SK-N-SH treated with all-trans-retinoic acid at 6 μM for 48 hours (cell line): ENCODE results near the gene PRSS38.

Source experiments
- ARNTL ChIP-seq: fragments of 450-650 bp; formaldehyde crosslinking; IDR thresholded peaks from 2 replicates; pipeline ENCODE4 v1.5.0; 2020; ENCODE audit warnings: low read depth, mild to moderate bottlenecking, moderate library complexity, borderline replicate concordance
- BACH2 ChIP-seq: fragments of 250-450 bp; sonication (Bioruptor Pico); IDR thresholded peaks from 2 replicates; pipeline ENCODE4 v1.9.0; 2021; ENCODE audit warnings: mild to moderate bottlenecking, borderline replicate concordance
- OSR1 ChIP-seq: fragments of 250-450 bp; sonication (Bioruptor Pico); IDR thresholded peaks from 2 replicates; pipeline ENCODE4 v1.8.0; 2022; ENCODE audit warnings: moderate library complexity, mild to moderate bottlenecking, inconsistent platforms
- TOX ChIP-seq: fragments of 250-450 bp; sonication (Bioruptor Pico); IDR thresholded peaks from 2 replicates; pipeline ENCODE4 v1.8.0; 2021; ENCODE audit warnings: mild to moderate bottlenecking, moderate library complexity, borderline replicate concordance
- ZC3H10 ChIP-seq: fragments of 250-450 bp; sonication (Bioruptor Pico); IDR thresholded peaks from 2 replicates; pipeline ENCODE4 v1.5.1; 2021; ENCODE audit warnings: mild to moderate bottlenecking, moderate library complexity
- ZFP30 ChIP-seq: fragments of 450-650 bp; formaldehyde crosslinking; IDR thresholded peaks from 2 replicates; pipeline ENCODE4 v1.5.0; 2022; ENCODE audit warnings: mild to moderate bottlenecking, moderate library complexity
- ZNF565 ChIP-seq: fragments of 450-650 bp; formaldehyde crosslinking; conservative IDR thresholded peaks from 2 replicates; pipeline ENCODE4 v1.5.0; 2020; ENCODE audit warnings: low read depth, mild to moderate bottlenecking, moderate library complexity
- ZNF70 ChIP-seq: fragments of 450-650 bp; formaldehyde crosslinking; IDR thresholded peaks from 2 replicates; pipeline ENCODE4 v1.5.0; 2020; ENCODE audit warnings: mild to moderate bottlenecking, moderate library complexity
- TF ChIP-seq, protein P1 (sequence below): fragments of 250-450 bp; sonication (Bioruptor Pico); IDR thresholded peaks from 2 replicates; pipeline ENCODE4 v1.8.0; 2021; ENCODE audit warnings: low read depth, mild to moderate bottlenecking, moderate library complexity, borderline replicate concordance
- TF ChIP-seq, protein P2 (sequence below): fragments of 250-450 bp; sonication (Bioruptor Pico); IDR thresholded peaks from 2 replicates; pipeline ENCODE4 v1.8.0; 2020; ENCODE audit warnings: mild to moderate bottlenecking, moderate library complexity, borderline replicate concordance
- TF ChIP-seq, protein P3 (sequence below): fragments of 250-450 bp; sonication (Bioruptor Pico); IDR thresholded peaks from 2 replicates; pipeline ENCODE4 v1.5.0; 2020; ENCODE audit warnings: mild to moderate bottlenecking, moderate library complexity
- TF ChIP-seq, protein P4 (sequence below): fragments of 250-450 bp; sonication (Bioruptor Pico); IDR thresholded peaks from 2 replicates; pipeline ENCODE4 v1.5.1; 2021; ENCODE audit warnings: mild to moderate bottlenecking, moderate library complexity

DNA sequence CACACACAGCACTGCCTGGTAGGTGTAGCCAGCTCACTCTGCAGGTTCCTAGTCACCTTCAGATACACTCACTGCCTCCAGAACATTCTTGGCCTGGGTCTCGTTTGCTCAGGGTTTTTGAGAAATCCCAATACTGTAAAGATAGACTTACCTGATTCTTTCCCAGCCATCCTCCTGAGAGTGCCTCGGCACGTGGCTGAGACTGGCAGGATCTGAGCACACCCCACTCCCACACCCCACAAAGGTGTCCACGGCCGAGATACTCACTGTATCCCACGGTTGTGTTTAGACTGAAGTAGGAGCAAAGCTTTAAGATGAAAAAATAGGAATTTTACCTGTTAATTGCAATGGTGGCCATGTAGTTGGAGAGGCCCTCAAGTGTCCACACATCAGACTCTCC lies 46.8 kb upstream of the PRSS38 start:
- TF ChIP-seq ZNF70 (CRISPR knock-in tag) = no peak
- TF ChIP-seq, protein P1, sequence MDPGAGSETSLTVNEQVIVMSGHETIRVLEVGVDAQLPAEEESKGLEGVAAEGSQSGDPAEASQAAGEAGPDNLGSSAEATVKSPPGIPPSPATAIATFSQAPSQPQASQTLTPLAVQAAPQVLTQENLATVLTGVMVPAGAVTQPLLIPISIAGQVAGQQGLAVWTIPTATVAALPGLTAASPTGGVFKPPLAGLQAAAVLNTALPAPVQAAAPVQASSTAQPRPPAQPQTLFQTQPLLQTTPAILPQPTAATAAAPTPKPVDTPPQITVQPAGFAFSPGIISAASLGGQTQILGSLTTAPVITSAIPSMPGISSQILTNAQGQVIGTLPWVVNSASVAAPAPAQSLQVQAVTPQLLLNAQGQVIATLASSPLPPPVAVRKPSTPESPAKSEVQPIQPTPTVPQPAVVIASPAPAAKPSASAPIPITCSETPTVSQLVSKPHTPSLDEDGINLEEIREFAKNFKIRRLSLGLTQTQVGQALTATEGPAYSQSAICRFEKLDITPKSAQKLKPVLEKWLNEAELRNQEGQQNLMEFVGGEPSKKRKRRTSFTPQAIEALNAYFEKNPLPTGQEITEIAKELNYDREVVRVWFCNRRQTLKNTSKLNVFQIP (CRISPR knock-in tag) = no peak
- TF ChIP-seq TOX (CRISPR knock-in tag) = no peak
- TF ChIP-seq, protein P2, sequence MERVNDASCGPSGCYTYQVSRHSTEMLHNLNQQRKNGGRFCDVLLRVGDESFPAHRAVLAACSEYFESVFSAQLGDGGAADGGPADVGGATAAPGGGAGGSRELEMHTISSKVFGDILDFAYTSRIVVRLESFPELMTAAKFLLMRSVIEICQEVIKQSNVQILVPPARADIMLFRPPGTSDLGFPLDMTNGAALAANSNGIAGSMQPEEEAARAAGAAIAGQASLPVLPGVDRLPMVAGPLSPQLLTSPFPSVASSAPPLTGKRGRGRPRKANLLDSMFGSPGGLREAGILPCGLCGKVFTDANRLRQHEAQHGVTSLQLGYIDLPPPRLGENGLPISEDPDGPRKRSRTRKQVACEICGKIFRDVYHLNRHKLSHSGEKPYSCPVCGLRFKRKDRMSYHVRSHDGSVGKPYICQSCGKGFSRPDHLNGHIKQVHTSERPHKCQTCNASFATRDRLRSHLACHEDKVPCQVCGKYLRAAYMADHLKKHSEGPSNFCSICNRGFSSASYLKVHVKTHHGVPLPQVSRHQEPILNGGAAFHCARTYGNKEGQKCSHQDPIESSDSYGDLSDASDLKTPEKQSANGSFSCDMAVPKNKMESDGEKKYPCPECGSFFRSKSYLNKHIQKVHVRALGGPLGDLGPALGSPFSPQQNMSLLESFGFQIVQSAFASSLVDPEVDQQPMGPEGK (CRISPR knock-in tag) = no peak
- no peak for TF ChIP-seq ZC3H10 (CRISPR knock-in tag)
- no peak for TF ChIP-seq ARNTL (CRISPR knock-in tag)
- TF ChIP-seq, protein P3, sequence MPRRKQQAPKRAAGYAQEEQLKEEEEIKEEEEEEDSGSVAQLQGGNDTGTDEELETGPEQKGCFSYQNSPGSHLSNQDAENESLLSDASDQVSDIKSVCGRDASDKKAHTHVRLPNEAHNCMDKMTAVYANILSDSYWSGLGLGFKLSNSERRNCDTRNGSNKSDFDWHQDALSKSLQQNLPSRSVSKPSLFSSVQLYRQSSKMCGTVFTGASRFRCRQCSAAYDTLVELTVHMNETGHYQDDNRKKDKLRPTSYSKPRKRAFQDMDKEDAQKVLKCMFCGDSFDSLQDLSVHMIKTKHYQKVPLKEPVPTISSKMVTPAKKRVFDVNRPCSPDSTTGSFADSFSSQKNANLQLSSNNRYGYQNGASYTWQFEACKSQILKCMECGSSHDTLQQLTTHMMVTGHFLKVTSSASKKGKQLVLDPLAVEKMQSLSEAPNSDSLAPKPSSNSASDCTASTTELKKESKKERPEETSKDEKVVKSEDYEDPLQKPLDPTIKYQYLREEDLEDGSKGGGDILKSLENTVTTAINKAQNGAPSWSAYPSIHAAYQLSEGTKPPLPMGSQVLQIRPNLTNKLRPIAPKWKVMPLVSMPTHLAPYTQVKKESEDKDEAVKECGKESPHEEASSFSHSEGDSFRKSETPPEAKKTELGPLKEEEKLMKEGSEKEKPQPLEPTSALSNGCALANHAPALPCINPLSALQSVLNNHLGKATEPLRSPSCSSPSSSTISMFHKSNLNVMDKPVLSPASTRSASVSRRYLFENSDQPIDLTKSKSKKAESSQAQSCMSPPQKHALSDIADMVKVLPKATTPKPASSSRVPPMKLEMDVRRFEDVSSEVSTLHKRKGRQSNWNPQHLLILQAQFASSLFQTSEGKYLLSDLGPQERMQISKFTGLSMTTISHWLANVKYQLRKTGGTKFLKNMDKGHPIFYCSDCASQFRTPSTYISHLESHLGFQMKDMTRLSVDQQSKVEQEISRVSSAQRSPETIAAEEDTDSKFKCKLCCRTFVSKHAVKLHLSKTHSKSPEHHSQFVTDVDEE = no peak
- TF ChIP-seq, protein P4, sequence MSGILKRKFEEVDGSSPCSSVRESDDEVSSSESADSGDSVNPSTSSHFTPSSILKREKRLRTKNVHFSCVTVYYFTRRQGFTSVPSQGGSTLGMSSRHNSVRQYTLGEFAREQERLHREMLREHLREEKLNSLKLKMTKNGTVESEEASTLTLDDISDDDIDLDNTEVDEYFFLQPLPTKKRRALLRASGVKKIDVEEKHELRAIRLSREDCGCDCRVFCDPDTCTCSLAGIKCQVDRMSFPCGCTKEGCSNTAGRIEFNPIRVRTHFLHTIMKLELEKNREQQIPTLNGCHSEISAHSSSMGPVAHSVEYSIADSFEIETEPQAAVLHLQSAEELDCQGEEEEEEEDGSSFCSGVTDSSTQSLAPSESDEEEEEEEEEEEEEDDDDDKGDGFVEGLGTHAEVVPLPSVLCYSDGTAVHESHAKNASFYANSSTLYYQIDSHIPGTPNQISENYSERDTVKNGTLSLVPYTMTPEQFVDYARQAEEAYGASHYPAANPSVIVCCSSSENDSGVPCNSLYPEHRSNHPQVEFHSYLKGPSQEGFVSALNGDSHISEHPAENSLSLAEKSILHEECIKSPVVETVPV (CRISPR knock-in tag) = no peak
- no peak for TF ChIP-seq OSR1 (CRISPR knock-in tag)
- no peak for TF ChIP-seq ZNF565
- no peak for TF ChIP-seq BACH2
- no peak for TF ChIP-seq ZFP30 (CRISPR knock-in tag)
